WTC11 (cell line): ENCODE results near the gene CFDP1. TPM values are rescaled to one million over a fixed set of nuclear protein-coding genes. Genes with fewer than 3 reads are reported as not detected.
A peak's percentile ranks its signal among the peaks of the same experiment; 100 is the strongest.

Experiments used
- ATAC-seq: fragments of 200-7000 bp; cut with Tn5 transposase; 2 replicates; pipeline ENCODE4 v1.10.0; 2021; ENCODE audit warnings: mild to moderate bottlenecking, moderate library complexity
- CTCF ChIA-PET: fragments of 300-600 bp; sonication (Branson Sonifier 250); formaldehyde crosslinking; loops from one replicate; lab custom pipeline; 2021; ENCODE audit warnings: antibody characterized with exemption; lab: Charles Lee
- POLR2A ChIA-PET: fragments of 350-600 bp; sonication (Branson Sonifier 250); formaldehyde crosslinking; loops from one replicate; lab custom pipeline; 2021; ENCODE audit warnings: antibody characterized with exemption; lab: Charles Lee
- DNase-seq: peaks from one replicate; pipeline ENCODE4 v3.0.0; 2021; ENCODE audit warnings: low spot score
- H3K27ac Mint-ChIP-seq: 2 replicates; pipeline ENCODE4 v1.8.0; 2021; ENCODE audit warnings: mixed read lengths
- H3K27me3 Mint-ChIP-seq: 2 replicates; pipeline ENCODE4 v1.8.0; 2021; ENCODE audit warnings: low read depth, mild to moderate bottlenecking, moderate library complexity, mixed read lengths
- H3K36me3 Mint-ChIP-seq: 2 replicates; pipeline ENCODE4 v1.8.0; 2021; ENCODE audit warnings: mixed read lengths
- H3K4me1 Mint-ChIP-seq: 2 replicates; pipeline ENCODE4 v1.8.0; 2022; ENCODE audit warnings: mixed read lengths
- H3K4me3 Mint-ChIP-seq: 2 replicates; pipeline ENCODE4 v1.8.0; 2021; ENCODE audit warnings: mild to moderate bottlenecking, moderate library complexity, mixed read lengths
- H3K9me3 Mint-ChIP-seq: 2 replicates; pipeline ENCODE4 v1.8.0; 2021; ENCODE audit warnings: mixed read lengths
- ATF1 ChIP-seq: sonication (generic); formaldehyde crosslinking; IDR thresholded peaks from 2 replicates; pipeline ENCODE4 v1.8.1; 2023; ENCODE audit warnings: mild to moderate bottlenecking, moderate library complexity, missing genetic modification reagents
- CREB1 ChIP-seq: sonication (generic); formaldehyde crosslinking; IDR thresholded peaks from 2 replicates; pipeline ENCODE4 v1.8.0; 2023; ENCODE audit warnings: mild to moderate bottlenecking, missing genetic modification reagents
- FOXP1 ChIP-seq: sonication (generic); formaldehyde crosslinking; IDR thresholded peaks from 2 replicates; pipeline ENCODE4 v1.8.0; 2022; ENCODE audit warnings: missing genetic modification reagents, mild to moderate bottlenecking, moderate library complexity, borderline replicate concordance
- GRHL2 ChIP-seq: fragments of 250-450 bp; sonication (Bioruptor Pico); IDR thresholded peaks from 2 replicates; pipeline ENCODE4 v1.8.0; 2022; ENCODE audit warnings: mild to moderate bottlenecking, moderate library complexity; ENCODE audit not compliant: insufficient replicate concordance, severe bottlenecking
- GTF2I ChIP-seq: fragments of 250-450 bp; sonication (Bioruptor Pico); conservative IDR thresholded peaks from 2 replicates; pipeline ENCODE4 v1.4.0; 2021; ENCODE audit warnings: mild to moderate bottlenecking
- HMGA2 ChIP-seq: fragments of 250-450 bp; sonication (Bioruptor Pico); IDR thresholded peaks from 2 replicates; pipeline ENCODE4 v1.4.0; 2021; ENCODE audit warnings: mild to moderate bottlenecking, moderate library complexity
- NFATC4 ChIP-seq: fragments of 250-450 bp; sonication (Bioruptor Pico); IDR thresholded peaks from 2 replicates; pipeline ENCODE4 v1.9.0; 2021; ENCODE audit warnings: mild to moderate bottlenecking
- NR1H2 ChIP-seq: sonication (generic); formaldehyde crosslinking; IDR thresholded peaks from 2 replicates; pipeline ENCODE4 v1.9.0; 2021; ENCODE audit warnings: mild to moderate bottlenecking, moderate library complexity, missing genetic modification reagents
- RELA ChIP-seq: sonication (generic); formaldehyde crosslinking; IDR thresholded peaks from 2 replicates; pipeline ENCODE4 v1.8.1; 2022; ENCODE audit warnings: missing genetic modification reagents, mild to moderate bottlenecking, borderline replicate concordance
- SP1 ChIP-seq: sonication (generic); formaldehyde crosslinking; conservative IDR thresholded peaks from 2 replicates; pipeline ENCODE4 v1.8.1; 2022; ENCODE audit warnings: missing genetic modification reagents
- TEAD1 ChIP-seq: sonication (generic); formaldehyde crosslinking; IDR thresholded peaks from 2 replicates; pipeline ENCODE4 v1.8.0; 2022; ENCODE audit warnings: mild to moderate bottlenecking, missing genetic modification reagents
- TEAD4 ChIP-seq: sonication (generic); formaldehyde crosslinking; IDR thresholded peaks from 2 replicates; pipeline ENCODE4 v1.8.0; 2022; ENCODE audit warnings: mild to moderate bottlenecking, missing genetic modification reagents
- ZNF219 ChIP-seq: sonication (generic); formaldehyde crosslinking; IDR thresholded peaks from 2 replicates; pipeline ENCODE4 v1.8.0; 2023; ENCODE audit warnings: missing genetic modification reagents, mild to moderate bottlenecking, borderline replicate concordance
- ZNF416 ChIP-seq: fragments of 250-450 bp; sonication (Bioruptor Pico); IDR thresholded peaks from 2 replicates; pipeline ENCODE4 v1.9.0; 2021; ENCODE audit warnings: mild to moderate bottlenecking, inconsistent platforms
- total RNA-seq: library from RNA; stranded (reverse); gene quantifications from 3 replicates; pipeline ENCODE4 v1.2.3, GENCODE V29; 2021
- TF ChIP-seq, protein P1 (sequence below): sonication (generic); formaldehyde crosslinking; IDR thresholded peaks from 2 replicates; pipeline ENCODE4 v1.8.1; 2023; ENCODE audit warnings: mild to moderate bottlenecking, missing genetic modification reagents, moderate library complexity
- TF ChIP-seq, protein P2 (sequence below): sonication (generic); formaldehyde crosslinking; IDR thresholded peaks from 2 replicates; pipeline ENCODE4 v1.8.0; 2022; ENCODE audit warnings: mild to moderate bottlenecking, missing genetic modification reagents
- TF ChIP-seq, protein P3 (sequence below): sonication (generic); formaldehyde crosslinking; conservative IDR thresholded peaks from 2 replicates; pipeline ENCODE4 v1.8.1; 2023; ENCODE audit warnings: mild to moderate bottlenecking, low read depth, missing genetic modification reagents, moderate library complexity
- TF ChIP-seq, protein P4 (sequence below): sonication (generic); formaldehyde crosslinking; IDR thresholded peaks from 2 replicates; pipeline ENCODE4 v1.8.0; 2023; ENCODE audit warnings: missing genetic modification reagents
- TF ChIP-seq, protein P5 (sequence below): sonication (generic); formaldehyde crosslinking; IDR thresholded peaks from 2 replicates; pipeline ENCODE4 v1.8.1; 2023; ENCODE audit warnings: mild to moderate bottlenecking, missing genetic modification reagents, borderline replicate concordance
- TF ChIP-seq, protein P6 (sequence below): sonication (generic); formaldehyde crosslinking; IDR thresholded peaks from 2 replicates; pipeline ENCODE4 v1.8.0; 2022; ENCODE audit warnings: mild to moderate bottlenecking, missing genetic modification reagents
- TF ChIP-seq, protein P7 (sequence below): fragments of 250-450 bp; sonication (Bioruptor Pico); IDR thresholded peaks from 2 replicates; pipeline ENCODE4 v1.9.0; 2021; ENCODE audit warnings: mild to moderate bottlenecking

The CFDP1 gene
- total RNA-seq, 1 experiment from 2014 or later, result 79.2 TPM

DNA sequence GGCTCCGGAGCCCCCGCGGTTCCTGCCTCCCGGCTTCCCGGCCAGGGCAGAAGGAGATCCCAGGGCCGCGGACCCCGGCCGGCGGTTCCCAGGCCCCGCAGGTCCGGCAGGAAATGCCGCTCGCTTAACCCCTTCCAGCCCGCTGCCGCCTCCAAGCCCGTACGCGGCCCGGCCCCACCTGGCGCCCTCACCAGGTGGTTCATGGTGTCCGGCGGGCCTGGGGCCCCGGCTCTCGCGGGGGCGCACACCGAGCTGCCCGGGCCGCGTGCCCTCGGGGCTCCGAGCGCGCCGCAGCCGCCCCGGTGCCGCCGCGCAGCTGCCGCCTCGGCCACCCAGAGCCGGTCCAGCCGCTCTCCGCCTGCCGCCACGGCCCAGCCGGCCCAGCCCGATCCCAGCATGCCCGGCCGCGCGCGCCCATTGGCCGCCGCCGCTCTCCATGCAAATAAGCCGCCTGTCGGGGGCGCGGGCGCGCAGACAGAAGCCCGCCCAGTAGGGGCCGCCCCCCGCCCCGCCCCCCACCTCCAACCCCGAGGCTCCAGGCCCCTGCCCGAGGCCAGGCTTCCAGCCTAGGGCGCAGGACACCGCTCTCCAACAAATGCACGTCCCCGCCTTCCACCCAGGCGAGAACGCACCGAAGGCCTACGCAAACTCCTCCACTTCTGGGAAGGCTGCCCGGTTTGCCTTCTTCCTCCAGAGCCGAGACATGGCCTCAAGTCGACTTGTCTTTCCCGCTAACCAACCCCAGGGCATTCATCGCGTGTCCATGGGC is 181.8 kb downstream of the CFDP1 start, which contains the start of gene BCAR1 (continued):
- TF ChIP-seq CREB1 (CRISPR knock-in tag) (no peak), ZNF416 (CRISPR knock-in tag) (0 out of 2 replicates have a peak, but pooled peaks have one; percentile 32), NR1H2 (no peak), FOXP1 (CRISPR knock-in tag) (no peak), SP1 (CRISPR knock-in tag) (peak; percentile 79), TEAD1 (peak; percentile 34; the same call in 1 of the 2 replicates), HMGA2 (CRISPR knock-in tag) (no peak), GTF2I (CRISPR knock-in tag) (no peak)
- TF ChIP-seq, protein P1, sequence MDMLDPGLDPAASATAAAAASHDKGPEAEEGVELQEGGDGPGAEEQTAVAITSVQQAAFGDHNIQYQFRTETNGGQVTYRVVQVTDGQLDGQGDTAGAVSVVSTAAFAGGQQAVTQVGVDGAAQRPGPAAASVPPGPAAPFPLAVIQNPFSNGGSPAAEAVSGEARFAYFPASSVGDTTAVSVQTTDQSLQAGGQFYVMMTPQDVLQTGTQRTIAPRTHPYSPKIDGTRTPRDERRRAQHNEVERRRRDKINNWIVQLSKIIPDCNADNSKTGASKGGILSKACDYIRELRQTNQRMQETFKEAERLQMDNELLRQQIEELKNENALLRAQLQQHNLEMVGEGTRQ (CRISPR knock-in tag), result no peak
- TF ChIP-seq, protein P2, sequence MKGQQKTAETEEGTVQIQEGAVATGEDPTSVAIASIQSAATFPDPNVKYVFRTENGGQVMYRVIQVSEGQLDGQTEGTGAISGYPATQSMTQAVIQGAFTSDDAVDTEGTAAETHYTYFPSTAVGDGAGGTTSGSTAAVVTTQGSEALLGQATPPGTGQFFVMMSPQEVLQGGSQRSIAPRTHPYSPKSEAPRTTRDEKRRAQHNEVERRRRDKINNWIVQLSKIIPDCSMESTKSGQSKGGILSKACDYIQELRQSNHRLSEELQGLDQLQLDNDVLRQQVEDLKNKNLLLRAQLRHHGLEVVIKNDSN (CRISPR knock-in tag), result 0 out of 2 replicates have a peak, but pooled peaks have one; percentile 7
- TF ChIP-seq, protein P3, sequence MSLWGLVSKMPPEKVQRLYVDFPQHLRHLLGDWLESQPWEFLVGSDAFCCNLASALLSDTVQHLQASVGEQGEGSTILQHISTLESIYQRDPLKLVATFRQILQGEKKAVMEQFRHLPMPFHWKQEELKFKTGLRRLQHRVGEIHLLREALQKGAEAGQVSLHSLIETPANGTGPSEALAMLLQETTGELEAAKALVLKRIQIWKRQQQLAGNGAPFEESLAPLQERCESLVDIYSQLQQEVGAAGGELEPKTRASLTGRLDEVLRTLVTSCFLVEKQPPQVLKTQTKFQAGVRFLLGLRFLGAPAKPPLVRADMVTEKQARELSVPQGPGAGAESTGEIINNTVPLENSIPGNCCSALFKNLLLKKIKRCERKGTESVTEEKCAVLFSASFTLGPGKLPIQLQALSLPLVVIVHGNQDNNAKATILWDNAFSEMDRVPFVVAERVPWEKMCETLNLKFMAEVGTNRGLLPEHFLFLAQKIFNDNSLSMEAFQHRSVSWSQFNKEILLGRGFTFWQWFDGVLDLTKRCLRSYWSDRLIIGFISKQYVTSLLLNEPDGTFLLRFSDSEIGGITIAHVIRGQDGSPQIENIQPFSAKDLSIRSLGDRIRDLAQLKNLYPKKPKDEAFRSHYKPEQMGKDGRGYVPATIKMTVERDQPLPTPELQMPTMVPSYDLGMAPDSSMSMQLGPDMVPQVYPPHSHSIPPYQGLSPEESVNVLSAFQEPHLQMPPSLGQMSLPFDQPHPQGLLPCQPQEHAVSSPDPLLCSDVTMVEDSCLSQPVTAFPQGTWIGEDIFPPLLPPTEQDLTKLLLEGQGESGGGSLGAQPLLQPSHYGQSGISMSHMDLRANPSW, result no peak
- TF ChIP-seq, protein P4, sequence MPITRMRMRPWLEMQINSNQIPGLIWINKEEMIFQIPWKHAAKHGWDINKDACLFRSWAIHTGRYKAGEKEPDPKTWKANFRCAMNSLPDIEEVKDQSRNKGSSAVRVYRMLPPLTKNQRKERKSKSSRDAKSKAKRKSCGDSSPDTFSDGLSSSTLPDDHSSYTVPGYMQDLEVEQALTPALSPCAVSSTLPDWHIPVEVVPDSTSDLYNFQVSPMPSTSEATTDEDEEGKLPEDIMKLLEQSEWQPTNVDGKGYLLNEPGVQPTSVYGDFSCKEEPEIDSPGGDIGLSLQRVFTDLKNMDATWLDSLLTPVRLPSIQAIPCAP (CRISPR knock-in tag), result no peak
- TF ChIP-seq, protein P5, sequence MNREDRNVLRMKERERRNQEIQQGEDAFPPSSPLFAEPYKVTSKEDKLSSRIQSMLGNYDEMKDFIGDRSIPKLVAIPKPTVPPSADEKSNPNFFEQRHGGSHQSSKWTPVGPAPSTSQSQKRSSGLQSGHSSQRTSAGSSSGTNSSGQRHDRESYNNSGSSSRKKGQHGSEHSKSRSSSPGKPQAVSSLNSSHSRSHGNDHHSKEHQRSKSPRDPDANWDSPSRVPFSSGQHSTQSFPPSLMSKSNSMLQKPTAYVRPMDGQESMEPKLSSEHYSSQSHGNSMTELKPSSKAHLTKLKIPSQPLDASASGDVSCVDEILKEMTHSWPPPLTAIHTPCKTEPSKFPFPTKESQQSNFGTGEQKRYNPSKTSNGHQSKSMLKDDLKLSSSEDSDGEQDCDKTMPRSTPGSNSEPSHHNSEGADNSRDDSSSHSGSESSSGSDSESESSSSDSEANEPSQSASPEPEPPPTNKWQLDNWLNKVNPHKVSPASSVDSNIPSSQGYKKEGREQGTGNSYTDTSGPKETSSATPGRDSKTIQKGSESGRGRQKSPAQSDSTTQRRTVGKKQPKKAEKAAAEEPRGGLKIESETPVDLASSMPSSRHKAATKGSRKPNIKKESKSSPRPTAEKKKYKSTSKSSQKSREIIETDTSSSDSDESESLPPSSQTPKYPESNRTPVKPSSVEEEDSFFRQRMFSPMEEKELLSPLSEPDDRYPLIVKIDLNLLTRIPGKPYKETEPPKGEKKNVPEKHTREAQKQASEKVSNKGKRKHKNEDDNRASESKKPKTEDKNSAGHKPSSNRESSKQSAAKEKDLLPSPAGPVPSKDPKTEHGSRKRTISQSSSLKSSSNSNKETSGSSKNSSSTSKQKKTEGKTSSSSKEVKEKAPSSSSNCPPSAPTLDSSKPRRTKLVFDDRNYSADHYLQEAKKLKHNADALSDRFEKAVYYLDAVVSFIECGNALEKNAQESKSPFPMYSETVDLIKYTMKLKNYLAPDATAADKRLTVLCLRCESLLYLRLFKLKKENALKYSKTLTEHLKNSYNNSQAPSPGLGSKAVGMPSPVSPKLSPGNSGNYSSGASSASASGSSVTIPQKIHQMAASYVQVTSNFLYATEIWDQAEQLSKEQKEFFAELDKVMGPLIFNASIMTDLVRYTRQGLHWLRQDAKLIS (CRISPR knock-in tag), result no peak

DNA sequence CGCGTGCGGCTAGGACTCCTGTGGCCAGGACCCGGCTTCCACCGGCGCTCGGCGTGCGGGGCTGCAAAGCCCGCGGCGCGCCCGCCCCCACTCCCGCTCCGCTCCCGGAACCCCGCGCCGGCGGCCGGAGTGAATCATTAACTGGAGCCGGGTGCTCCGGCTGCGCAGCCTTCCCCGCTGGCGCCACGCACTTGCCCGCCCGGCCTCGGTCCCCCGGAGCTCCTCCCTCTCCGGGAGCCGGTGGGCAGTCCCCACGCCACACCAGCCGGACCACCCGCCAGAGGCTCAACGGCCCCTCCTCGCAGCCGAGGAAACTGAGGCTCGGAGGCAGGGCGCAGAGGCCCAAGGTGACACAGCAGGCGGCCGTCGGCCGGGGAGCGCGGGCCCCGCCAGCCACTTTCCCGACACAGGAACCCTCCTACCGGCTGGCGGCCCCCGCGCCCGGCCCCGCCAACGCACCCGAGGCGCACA is 182.5 kb downstream of the CFDP1 start:
- Mint-ChIP-seq H3K4me1 (peaks cover 83% of the 10 kb centered on the region), H3K4me3 (peak overlapping the region; percentile 79), H3K27me3 (no peaks in the 10 kb centered on the region), H3K9me3 (no peaks in the 10 kb centered on the region), H3K27ac (no peak overlapping the region), H3K36me3 (no peaks in the 10 kb centered on the region)
- DNase-seq (no peak), ATAC-seq (no peak)
- CTCF ChIA-PET, result interaction anchor here (1.1 to 7.5 kb wide), 4 partner anchors 17 to 266 kb away, joined by 3 to 92 read pairs (median 4); no protein-coding TSS in a partner anchor
- POLR2A ChIA-PET, result interaction anchor here (0.7 to 2.1 kb wide), 6 partner anchors 10 to 127 kb away, joined by 3 to 13 read pairs (median 4); no protein-coding TSS in a partner anchor
- TF ChIP-seq RELA (CRISPR knock-in tag) (no peak), NR1H2 (no peak), GRHL2 (no peak), ZNF219 (no peak), TEAD4 (CRISPR knock-in tag) (no peak), ATF1 (CRISPR knock-in tag) (peak; percentile 18; the same call in 1 of the 2 replicates), NFATC4 (CRISPR knock-in tag) (no peak)
- TF ChIP-seq, protein P6, sequence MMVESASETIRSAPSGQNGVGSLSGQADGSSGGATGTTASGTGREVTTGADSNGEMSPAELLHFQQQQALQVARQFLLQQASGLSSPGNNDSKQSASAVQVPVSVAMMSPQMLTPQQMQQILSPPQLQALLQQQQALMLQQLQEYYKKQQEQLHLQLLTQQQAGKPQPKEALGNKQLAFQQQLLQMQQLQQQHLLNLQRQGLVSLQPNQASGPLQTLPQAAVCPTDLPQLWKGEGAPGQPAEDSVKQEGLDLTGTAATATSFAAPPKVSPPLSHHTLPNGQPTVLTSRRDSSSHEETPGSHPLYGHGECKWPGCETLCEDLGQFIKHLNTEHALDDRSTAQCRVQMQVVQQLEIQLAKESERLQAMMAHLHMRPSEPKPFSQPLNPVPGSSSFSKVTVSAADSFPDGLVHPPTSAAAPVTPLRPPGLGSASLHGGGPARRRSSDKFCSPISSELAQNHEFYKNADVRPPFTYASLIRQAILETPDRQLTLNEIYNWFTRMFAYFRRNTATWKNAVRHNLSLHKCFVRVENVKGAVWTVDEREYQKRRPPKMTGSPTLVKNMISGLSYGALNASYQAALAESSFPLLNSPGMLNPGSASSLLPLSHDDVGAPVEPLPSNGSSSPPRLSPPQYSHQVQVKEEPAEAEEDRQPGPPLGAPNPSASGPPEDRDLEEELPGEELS, result no peak
- TF ChIP-seq, protein P7, sequence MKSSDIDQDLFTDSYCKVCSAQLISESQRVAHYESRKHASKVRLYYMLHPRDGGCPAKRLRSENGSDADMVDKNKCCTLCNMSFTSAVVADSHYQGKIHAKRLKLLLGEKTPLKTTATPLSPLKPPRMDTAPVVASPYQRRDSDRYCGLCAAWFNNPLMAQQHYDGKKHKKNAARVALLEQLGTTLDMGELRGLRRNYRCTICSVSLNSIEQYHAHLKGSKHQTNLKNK (CRISPR knock-in tag), result no peak
